Sigmoid colon (tissue), 4 donors: ENCODE measurements around the gene MINPP1.

Source experiments
- CTCF ChIP-seq, 4 experiments: fragments of 450-650 bp in 3 of 4; fragments of 200-600 bp in 1 of 4; IDR thresholded peaks; one replicate each; pipeline ENCODE4 v1.5.1; 2016 to 2019; ENCODE audit warnings: antibody characterized with exemption in 4 of 4, mild to moderate bottlenecking in 3 of 4, moderate library complexity in 2 of 4
- POLR2AphosphoS5 ChIP-seq, 4 donors: sonication (generic); formaldehyde crosslinking; IDR thresholded peaks; one replicate each; pipeline ENCODE4 v1.6.1; 2017; ENCODE audit warnings: antibody characterized with exemption in 4 of 4

GRCh38 chr10:87589645-87590051, 85.0 kb downstream of the MINPP1 start:
- TF ChIP-seq CTCF (IDR thresholded peaks at IDR 0.05): no peak
- no peak for TF ChIP-seq POLR2AphosphoS5 (IDR thresholded peaks at IDR 0.05)
